ENCODE measurements around the gene CTIF. TPM values are rescaled to one million over a fixed set of nuclear protein-coding genes. Genes with fewer than 3 reads are reported as not detected.
A peak's percentile ranks its signal among the peaks of the same experiment; 100 is the strongest.
"Not testable (repeated sequence)": the region's sequence is repeated elsewhere in the genome, so short reads cannot be mapped to it uniquely, and the experiment has no call there.

Gene CTIF
- total RNA-seq, 4 donors from 2014 or later = 14.1 to 78.2 (median 18.4) TPM

- H3K4me3 ChIP-seq = no peak overlapping the region
- TF ChIP-seq POLR2A (IDR thresholded peaks at IDR 0.05) (no peak), EP300 (IDR thresholded peaks at IDR 0.05; ENCODE audit: low read depth) (no peak), POLR2AphosphoS5 (IDR thresholded peaks at IDR 0.05) (no peak)
- TF ChIP-seq, protein P1, sequence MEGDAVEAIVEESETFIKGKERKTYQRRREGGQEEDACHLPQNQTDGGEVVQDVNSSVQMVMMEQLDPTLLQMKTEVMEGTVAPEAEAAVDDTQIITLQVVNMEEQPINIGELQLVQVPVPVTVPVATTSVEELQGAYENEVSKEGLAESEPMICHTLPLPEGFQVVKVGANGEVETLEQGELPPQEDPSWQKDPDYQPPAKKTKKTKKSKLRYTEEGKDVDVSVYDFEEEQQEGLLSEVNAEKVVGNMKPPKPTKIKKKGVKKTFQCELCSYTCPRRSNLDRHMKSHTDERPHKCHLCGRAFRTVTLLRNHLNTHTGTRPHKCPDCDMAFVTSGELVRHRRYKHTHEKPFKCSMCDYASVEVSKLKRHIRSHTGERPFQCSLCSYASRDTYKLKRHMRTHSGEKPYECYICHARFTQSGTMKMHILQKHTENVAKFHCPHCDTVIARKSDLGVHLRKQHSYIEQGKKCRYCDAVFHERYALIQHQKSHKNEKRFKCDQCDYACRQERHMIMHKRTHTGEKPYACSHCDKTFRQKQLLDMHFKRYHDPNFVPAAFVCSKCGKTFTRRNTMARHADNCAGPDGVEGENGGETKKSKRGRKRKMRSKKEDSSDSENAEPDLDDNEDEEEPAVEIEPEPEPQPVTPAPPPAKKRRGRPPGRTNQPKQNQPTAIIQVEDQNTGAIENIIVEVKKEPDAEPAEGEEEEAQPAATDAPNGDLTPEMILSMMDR (IDR thresholded peaks at IDR 0.05) = no peak
- in situ Hi-C loops (cut with MboI; ENCODE audit: low pct_ligation_motif_present in 1 of 4, low pct_unique_long_range_greater_than_20kb in 1 of 4, low sequenced_read_pairs in 3 of 4) = no loop called here
- H3K27me3 ChIP-seq = no peaks in the 10 kb centered on the region
- WGBS, 2 donors (ENCODE audit: low coverage in 1 of 2) = 70 to 100% methylated on average over 1 to 2 of the region's 5 CpGs
- no peak overlapping the region for H3K27ac ChIP-seq
- peaks cover 0 to 7% (median 0%) of the 10 kb centered on the region in 4 donors for H3K4me1 ChIP-seq
- intact Hi-C loops (cut with DNase I; ENCODE audit: low total_unique reads) = no loop called here
- H3K9me3 ChIP-seq = no peaks in the 10 kb centered on the region
- no peaks in the 10 kb centered on the region for H3K36me3 ChIP-seq
- no peak for DNase-seq
These were observed 330.8 kb downstream of the CTIF start for GRCh38 chr18:48869591-48869990.

- DNase-seq; H3K27me3 ChIP-seq; H3K4me3 ChIP-seq; H3K4me1 ChIP-seq; H3K27ac ChIP-seq; intact Hi-C loops (cut with DNase I; ENCODE audit: low total_unique reads); in situ Hi-C loops (cut with MboI; ENCODE audit: low pct_ligation_motif_present in 1 of 4, low pct_unique_long_range_greater_than_20kb in 1 of 4, low sequenced_read_pairs in 3 of 4); H3K36me3 ChIP-seq; H3K9me3 ChIP-seq: not testable (repeated sequence)
- WGBS, 2 donors (ENCODE audit: low coverage in 1 of 2) = 92% methylated on average over 10 of the region's 13 CpGs; no CpG with 5 or more reads in 1 of the 2 donors
These were observed 332.1 kb downstream of the CTIF start for GRCh38 chr18:48870926-48871325.

GRCh38 chr18:48871391-48872166 is 332.7 kb downstream of the CTIF start:
- no peak overlapping the region for H3K27ac ChIP-seq
- in situ Hi-C loops (cut with MboI; ENCODE audit: low pct_ligation_motif_present in 1 of 4, low pct_unique_long_range_greater_than_20kb in 1 of 4, low sequenced_read_pairs in 3 of 4) (no loop called here), intact Hi-C loops (cut with DNase I; ENCODE audit: low total_unique reads) (no loop called here)
- H3K4me1 ChIP-seq = peaks cover 0 to 7% (median 0%) of the 10 kb centered on the region in 4 donors
- H3K4me3 ChIP-seq = no peak overlapping the region
- no peaks in the 10 kb centered on the region for H3K36me3 ChIP-seq
- WGBS, 2 donors (ENCODE audit: low coverage in 1 of 2) = 90% methylated on average over 23 of the region's 23 CpGs; no CpG with 5 or more reads in 1 of the 2 donors
- no peaks in the 10 kb centered on the region for H3K9me3 ChIP-seq
- no peaks in the 10 kb centered on the region for H3K27me3 ChIP-seq
- no peak for DNase-seq
- no peak for TF ChIP-seq EP300 (IDR thresholded peaks at IDR 0.05; ENCODE audit: low read depth)
- TF ChIP-seq POLR2A (IDR thresholded peaks at IDR 0.05) = no peak
- no peak for TF ChIP-seq POLR2AphosphoS5 (IDR thresholded peaks at IDR 0.05)
- TF ChIP-seq, protein P1 (IDR thresholded peaks at IDR 0.05) = no peak

DNA sequence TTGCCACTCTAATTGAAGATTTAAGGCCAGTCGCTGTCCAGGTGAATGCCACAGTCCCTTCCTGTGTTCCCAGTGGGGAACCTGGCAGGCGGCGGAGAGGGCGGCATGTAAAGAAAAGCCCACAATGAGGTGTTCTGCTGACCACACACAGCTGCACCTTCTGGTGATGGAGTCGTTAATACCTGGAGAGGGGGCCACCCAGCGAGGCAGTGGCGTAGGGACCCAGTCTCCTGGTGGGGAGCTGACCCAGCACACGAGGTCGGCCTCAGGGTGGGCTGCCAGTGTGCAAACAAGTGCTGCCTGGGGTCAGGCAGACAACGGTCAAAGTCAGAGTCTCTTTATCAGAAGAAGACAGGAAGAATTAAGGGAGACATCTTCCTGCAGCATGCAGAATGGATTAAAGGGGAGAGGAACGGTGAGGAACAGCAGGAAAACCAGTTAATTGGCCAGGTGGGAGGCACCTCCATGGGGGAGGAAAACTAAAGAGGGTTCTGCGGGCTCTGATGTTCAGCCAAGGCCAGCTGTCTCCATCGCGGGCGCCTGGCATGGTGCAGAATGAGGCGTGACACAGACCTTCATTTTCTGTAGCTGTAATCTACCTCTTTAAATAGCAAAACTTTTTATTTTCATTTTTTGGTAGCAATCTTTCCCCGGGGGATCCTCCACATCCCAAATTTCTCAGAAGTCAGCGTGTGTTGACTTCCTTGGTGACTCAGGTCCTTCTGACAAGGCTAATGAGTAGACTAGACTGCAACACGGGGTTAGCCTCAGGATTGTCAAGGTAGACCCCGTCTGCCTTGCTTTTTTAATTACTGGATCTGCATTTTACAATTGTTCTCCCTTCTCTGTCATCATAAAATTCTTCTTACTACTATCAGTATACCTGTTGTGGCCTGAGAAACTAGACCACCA is 333.7 kb downstream of the CTIF start:
- DNase-seq = no peak
- no peak overlapping the region for H3K4me3 ChIP-seq
- intact Hi-C loops (cut with DNase I; ENCODE audit: low total_unique reads) (no loop called here), in situ Hi-C loops (cut with MboI; ENCODE audit: low pct_ligation_motif_present in 1 of 4, low pct_unique_long_range_greater_than_20kb in 1 of 4, low sequenced_read_pairs in 3 of 4) (no loop called here)
- peak overlapping the region in 1 of 4 donors; percentile 21 for H3K27ac ChIP-seq
- TF ChIP-seq, protein P1 (IDR thresholded peaks at IDR 0.05) = no peak
- TF ChIP-seq POLR2AphosphoS5 (IDR thresholded peaks at IDR 0.05) = no peak
- TF ChIP-seq EP300 (IDR thresholded peaks at IDR 0.05; ENCODE audit: low read depth) = no peak
- TF ChIP-seq POLR2A (IDR thresholded peaks at IDR 0.05) = no peak
- no peaks in the 10 kb centered on the region for H3K36me3 ChIP-seq
- no peaks in the 10 kb centered on the region for H3K9me3 ChIP-seq
- H3K4me1 ChIP-seq = peaks cover 0 to 7% (median 0%) of the 10 kb centered on the region in 4 donors
- WGBS, 2 donors (ENCODE audit: low coverage in 1 of 2) = 78 to 86% methylated on average over 12 to 20 of the region's 20 CpGs
- H3K27me3 ChIP-seq = no peaks in the 10 kb centered on the region

All from transverse colon (tissue), 4 donors.